SK-N-DZ (cell line): ENCODE measurements around the gene MAML3.

ENCODE experiments used
- DNase-seq: peaks from one replicate; pipeline ENCODE4 v3.0.0-alpha.2; 2015; ENCODE audit warnings: low spot score

MAML3 gene

DNA sequence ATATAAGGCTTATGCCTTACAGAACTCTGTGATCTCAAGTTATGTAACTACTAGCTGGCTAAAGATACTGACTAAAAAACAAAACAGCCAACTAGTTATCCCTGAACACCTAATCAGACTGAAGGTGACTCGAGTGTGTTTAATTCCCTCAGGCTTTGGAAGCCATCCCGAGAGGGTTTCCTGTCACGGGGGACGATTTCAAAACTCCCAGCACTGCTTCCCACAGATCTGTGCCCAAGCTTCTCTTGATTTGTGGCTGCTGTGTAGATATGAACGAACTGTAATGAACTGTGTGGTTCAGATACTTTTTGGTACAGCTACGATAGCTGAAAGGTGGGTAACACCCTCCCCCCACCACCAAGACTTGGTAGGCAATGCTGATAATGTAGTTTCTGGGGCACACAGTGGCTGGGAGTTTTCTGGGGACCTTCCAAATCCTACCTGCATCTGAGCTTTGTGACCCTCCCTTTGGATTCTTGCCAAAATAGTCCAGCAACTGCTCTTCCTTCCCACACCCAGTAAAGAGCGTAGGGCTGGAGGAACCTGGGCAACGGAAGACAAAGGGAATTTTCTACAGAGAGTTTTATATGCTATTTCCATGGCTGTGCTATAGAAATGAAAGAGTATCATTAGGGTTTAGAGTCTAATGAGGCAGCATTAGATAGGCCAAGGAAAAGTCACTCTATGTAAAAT, 339.5 kb downstream of the MAML3 start:
- no peak for DNase-seq

- no peak for DNase-seq
These were observed 340.1 kb downstream of the MAML3 start for GRCh38 chr4:139813881-139814280.

- no peak for DNase-seq
These were observed 343.3 kb downstream of the MAML3 start for GRCh38 chr4:139810710-139811109.

GRCh38 chr4:139809757-139810140, 344.2 kb downstream of the MAML3 start:
- DNase-seq, result no peak

- peak; percentile 50 for DNase-seq
These were observed 344.9 kb downstream of the MAML3 start for GRCh38 chr4:139808808-139809756.

GRCh38 chr4:139808381-139808807, 345.6 kb downstream of the MAML3 start:
- no peak for DNase-seq

GRCh38 chr4:139807483-139807882, 346.5 kb downstream of the MAML3 start:
- no peak for DNase-seq

DNA sequence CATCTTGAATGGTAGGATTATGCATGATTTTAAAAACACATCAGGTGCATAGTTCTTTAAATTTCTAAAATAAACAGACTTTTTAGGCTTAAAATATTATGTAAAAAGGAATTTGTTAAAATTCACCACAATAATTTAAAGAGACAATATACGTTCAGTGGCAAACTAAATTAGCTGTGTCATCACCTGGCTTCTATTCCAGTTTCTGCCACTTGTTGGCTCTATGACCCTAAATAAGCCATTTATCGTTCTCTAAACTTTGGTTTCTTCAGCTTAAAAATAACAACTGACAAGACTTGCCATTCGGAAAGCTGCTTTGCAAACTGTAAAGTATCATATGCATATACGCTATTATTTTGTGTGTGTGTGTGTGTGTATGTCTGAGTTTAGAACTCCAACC, 347.1 kb downstream of the MAML3 start:
- no peak for DNase-seq

DNA sequence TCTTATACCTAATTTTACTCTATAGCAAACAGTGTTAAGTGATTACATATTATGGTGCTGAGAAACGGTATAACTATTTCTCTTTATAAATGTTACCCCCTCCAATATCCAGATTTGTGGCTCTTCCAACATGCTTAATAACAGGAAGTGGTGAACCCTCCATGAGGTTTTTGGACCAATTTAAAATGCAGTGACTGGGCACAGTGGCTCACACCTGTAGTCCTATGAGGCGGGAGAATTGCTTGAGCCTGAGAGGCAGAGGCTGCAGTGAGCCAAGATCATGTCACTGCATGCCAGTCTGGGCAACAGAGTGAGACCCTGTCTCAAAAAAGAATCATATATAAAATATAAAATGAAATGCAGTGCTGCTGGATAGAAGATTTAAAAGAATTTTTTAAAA, 351.1 kb downstream of the MAML3 start:
- no peak for DNase-seq

DNA sequence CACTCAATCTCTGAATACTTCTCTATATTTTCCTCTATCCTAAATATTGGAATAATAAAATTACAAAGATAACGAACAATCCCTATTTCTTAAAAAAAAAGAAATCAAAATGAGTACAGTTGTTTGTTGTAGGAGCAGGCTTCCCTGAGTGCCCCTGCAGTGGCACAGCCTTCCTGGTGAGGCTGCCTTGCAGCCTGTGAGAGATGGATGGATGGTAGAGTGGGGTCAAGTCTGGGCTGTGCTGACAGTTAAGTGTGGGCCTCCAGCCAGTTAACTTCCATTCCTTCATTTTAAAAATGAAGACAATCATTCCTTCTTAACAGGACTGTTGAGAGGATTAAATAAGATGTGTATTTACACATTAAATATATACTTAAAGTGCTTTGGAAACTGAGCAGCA, 351.5 kb downstream of the MAML3 start:
- DNase-seq, result no peak

GRCh38 chr4:139801895-139802294, 352.1 kb downstream of the MAML3 start:
- no peak for DNase-seq

DNA sequence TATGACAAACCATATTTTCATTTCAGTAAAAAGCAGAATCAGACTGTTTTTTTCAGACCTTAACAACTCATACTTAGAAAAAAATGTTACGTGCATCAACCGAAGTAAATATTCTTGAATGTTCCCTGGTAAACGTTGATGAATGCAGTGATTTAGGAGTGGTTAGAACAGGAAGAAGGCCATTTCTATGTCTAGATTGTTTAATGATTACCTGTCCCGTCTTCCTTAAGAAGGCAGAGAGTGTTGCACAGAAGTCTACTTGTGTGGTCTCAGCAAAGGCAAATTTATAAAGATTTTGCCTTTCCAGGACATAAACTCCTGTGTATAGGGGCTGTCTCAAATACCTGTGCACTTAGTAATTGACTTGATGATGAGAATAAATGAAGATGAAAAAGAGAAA, 353.9 kb downstream of the MAML3 start:
- no peak for DNase-seq

GRCh38 chr4:139799615-139800014, 354.4 kb downstream of the MAML3 start:
- no peak for DNase-seq

DNA sequence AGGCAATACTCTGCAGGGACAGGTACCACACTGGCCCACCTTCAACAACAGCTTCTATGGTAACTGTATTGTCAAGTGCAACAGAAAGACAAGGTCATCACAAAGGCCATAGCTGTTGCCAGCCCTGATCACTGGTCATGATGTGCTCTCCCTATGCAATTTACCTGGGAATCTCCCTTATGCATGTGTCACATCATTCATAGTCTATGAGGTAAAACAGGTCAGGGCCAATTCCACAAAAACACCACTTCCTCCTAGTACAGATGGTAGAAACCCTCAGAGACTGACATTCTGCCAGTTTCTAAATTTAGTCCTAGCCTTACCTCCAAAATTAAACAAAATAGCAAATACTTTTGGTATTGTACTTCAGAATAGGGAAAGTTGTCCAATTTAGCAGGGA, 355.5 kb downstream of the MAML3 start:
- no peak for DNase-seq

GRCh38 chr4:139797287-139797686, 356.7 kb downstream of the MAML3 start:
- no peak for DNase-seq

DNA sequence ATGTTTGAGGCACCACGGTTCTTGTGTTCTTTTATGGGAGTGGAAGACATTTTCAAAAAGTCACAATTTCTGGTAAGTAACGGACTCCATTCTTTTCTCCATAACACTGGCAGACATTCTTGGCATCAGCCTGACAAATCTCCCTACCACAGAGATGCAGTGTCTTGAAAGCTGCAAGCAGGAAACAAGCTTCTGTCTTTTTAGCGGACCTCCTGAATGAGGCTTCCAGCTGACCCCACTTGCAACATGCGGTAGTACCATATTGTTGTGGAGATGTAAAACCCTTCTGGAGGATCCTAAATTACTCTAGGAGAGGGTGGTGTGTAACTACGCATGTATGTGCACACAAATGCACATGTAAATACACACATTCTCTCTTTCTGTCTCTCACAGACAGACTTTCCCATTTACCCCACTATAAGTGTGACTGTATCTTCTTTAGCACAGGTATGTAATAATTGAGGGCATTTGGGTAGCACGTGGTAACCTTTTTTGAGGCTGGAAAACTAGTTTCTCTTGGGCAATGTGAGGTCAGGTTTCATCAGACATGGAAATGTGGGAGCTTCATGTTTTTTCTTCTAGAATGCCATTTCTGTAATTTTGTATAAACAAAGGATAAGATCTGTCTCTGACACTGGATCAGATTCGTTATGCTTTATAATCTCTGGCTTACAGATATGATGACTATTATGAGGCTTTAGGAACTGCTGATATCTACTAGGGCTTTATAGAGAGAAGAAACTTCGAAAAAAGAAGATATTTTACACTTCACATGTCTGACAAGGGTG, 358.3 kb downstream of the MAML3 start:
- DNase-seq, result no peak

DNA sequence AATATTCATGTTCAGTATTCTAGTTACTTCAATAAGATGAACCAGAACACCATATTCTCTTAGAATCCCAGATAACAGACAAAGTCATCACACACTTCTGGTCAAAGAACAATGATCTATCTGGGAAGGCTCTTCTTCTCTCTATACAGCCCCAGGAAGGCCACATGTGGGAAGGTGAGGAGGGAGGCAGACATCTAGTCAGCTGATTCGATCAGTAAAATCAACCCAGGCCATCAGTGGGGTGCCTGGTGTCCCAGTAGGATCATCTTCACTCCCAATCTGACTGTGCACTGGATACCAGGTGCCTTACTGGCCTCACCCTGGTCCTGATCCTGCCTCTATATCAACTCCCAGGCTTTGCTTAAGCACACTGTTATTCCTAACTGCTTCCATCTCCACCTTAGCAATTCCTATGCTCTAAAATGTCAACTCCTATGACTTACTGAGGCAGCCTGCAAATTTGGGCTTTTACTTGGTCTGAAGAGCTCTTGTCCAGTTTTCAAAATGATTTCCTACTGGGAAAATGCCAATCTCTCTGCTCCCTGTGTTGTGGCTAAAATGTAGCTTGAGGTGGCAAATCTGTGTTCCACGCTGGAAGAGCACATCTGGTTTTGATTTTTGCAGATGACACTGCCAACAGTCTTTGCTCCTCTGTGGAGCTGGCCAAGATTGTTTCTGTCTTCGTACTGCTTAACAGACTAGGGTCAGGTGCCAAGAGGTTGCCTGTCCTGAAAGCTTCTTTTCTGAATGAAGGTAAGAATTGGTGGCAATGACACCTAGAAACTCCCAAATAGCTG, 359.6 kb downstream of the MAML3 start:
- DNase-seq, result peak; percentile 56

GRCh38 chr4:139791681-139792080, 362.3 kb downstream of the MAML3 start:
- DNase-seq, result no peak

DNA sequence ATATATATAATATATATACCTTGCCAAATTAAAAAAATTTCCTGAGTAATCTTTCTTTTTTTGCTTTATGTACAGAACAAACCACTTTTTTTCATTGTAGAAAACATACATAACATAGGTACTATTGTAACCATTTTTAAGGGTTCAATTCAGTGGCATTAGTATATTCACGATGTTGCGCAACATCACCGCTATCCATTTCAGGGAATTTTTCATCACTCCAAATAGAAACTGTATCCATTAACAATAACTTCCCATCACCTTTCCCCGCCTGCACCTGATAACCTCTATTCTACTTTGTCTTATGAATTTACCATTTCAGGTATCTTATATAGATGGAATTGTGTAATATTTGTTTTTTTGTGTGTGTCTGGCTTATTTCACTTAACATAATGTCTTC, 363.7 kb downstream of the MAML3 start:
- no peak for DNase-seq

- DNase-seq, result no peak
These were observed 364.8 kb downstream of the MAML3 start for GRCh38 chr4:139789096-139789654.
